Activated naive CD8-positive, alpha-beta T cell treated with anti-CD3 and anti-CD28 coated beads, Interleukin-2, amount 10 ng/mL, durations not matched to agents 7 days and 5 days (primary cell): Measurements from ENCODE around the gene OTOA. TPM values are rescaled to one million over a fixed set of nuclear protein-coding genes. Genes with fewer than 3 reads are reported as not detected.
"Not testable (repeated sequence)": the region's sequence is repeated elsewhere in the genome, so short reads cannot be mapped to it uniquely, and the experiment has no call there.

Source experiments
- ATAC-seq: fragments of 150-1000 bp; cut with Tn5 transposase; one replicate; pipeline ENCODE4 v1.10.0; 2021; ENCODE audit warnings: low read depth, moderate library complexity
- POLR2A ChIA-PET: fragments of 350-600 bp; sonication (Branson Sonifier 250); formaldehyde crosslinking; loops from one replicate; lab custom pipeline; 2021; ENCODE audit warnings: antibody characterized with exemption; lab: Charles Lee
- DNase-seq: peaks from one replicate; pipeline ENCODE4 v3.0.0; 2021
- H3K27ac Mint-ChIP-seq: one replicate; pipeline ENCODE4 v1.8.0; 2022; ENCODE audit warnings: mild to moderate bottlenecking, mixed read lengths
- H3K27me3 Mint-ChIP-seq: one replicate; pipeline ENCODE4 v1.8.0; 2022; ENCODE audit warnings: mild to moderate bottlenecking, moderate library complexity, mixed read lengths
- H3K36me3 Mint-ChIP-seq: one replicate; pipeline ENCODE4 v1.8.0; 2021; ENCODE audit warnings: mild to moderate bottlenecking, mixed read lengths
- H3K4me1 Mint-ChIP-seq: one replicate; pipeline ENCODE4 v1.8.0; 2021; ENCODE audit warnings: mixed read lengths
- H3K4me3 Mint-ChIP-seq: one replicate; pipeline ENCODE4 v1.8.0; 2022; ENCODE audit warnings: mild to moderate bottlenecking, moderate library complexity, mixed read lengths
- H3K9me3 Mint-ChIP-seq: one replicate; pipeline ENCODE4 v1.8.0; 2021; ENCODE audit warnings: mixed read lengths
- total RNA-seq, 2 experiments: library from RNA; stranded (reverse); gene quantifications; one replicate each; pipeline ENCODE4 v1.2.3, GENCODE V29; 2021

Gene OTOA
- total RNA-seq, 2 experiments from 2014 or later, result 0.14 to 0.17 TPM

GRCh38 chr16:21630866-21631265 is 32.9 kb upstream of the OTOA start:
- H3K27me3 Mint-ChIP-seq, ATAC-seq, POLR2A ChIA-PET, H3K9me3 Mint-ChIP-seq, H3K4me3 Mint-ChIP-seq, H3K27ac Mint-ChIP-seq, DNase-seq: not testable (repeated sequence)
- H3K36me3 Mint-ChIP-seq, result peaks cover 40% of the 10 kb centered on the region
- peaks cover 19% of the 10 kb centered on the region for H3K4me1 Mint-ChIP-seq

GRCh38 chr16:21631376-21631775 is 32.4 kb upstream of the OTOA start:
- Mint-ChIP-seq H3K36me3 (peaks cover 38% of the 10 kb centered on the region), H3K4me1 (peaks cover 14% of the 10 kb centered on the region)
- H3K9me3 Mint-ChIP-seq, POLR2A ChIA-PET, H3K27me3 Mint-ChIP-seq, ATAC-seq, DNase-seq, H3K4me3 Mint-ChIP-seq, H3K27ac Mint-ChIP-seq: not testable (repeated sequence)

- H3K4me1 Mint-ChIP-seq, ATAC-seq, H3K4me3 Mint-ChIP-seq, H3K27me3 Mint-ChIP-seq, POLR2A ChIA-PET, DNase-seq, H3K9me3 Mint-ChIP-seq, H3K27ac Mint-ChIP-seq: not testable (repeated sequence)
- peaks cover 33% of the 10 kb centered on the region for H3K36me3 Mint-ChIP-seq
Observed at GRCh38 chr16:21631951-21632575, 31.7 kb upstream of the OTOA start.

GRCh38 chr16:21634216-21634615 is 29.6 kb upstream of the OTOA start:
- Mint-ChIP-seq H3K4me3 (no peak overlapping the region), H3K27ac (no peak overlapping the region), H3K27me3 (no peaks in the 10 kb centered on the region), H3K4me1 (peaks cover 9% of the 10 kb centered on the region), H3K36me3 (peaks cover 16% of the 10 kb centered on the region), H3K9me3 (peaks cover 2% of the 10 kb centered on the region)
- ATAC-seq (no peak), DNase-seq (no peak)
- POLR2A ChIA-PET, result no interaction called here

- H3K4me1 Mint-ChIP-seq, result peaks cover 10% of the 10 kb centered on the region
- DNase-seq, ATAC-seq, H3K27me3 Mint-ChIP-seq, H3K4me3 Mint-ChIP-seq, POLR2A ChIA-PET, H3K36me3 Mint-ChIP-seq, H3K9me3 Mint-ChIP-seq, H3K27ac Mint-ChIP-seq: not testable (repeated sequence)
Observed at GRCh38 chr16:21635694-21636093, 28.1 kb upstream of the OTOA start.

- H3K27ac Mint-ChIP-seq, result no peak overlapping the region
- no peaks in the 10 kb centered on the region for H3K9me3 Mint-ChIP-seq
- peaks cover 12% of the 10 kb centered on the region for H3K4me1 Mint-ChIP-seq
- POLR2A ChIA-PET, result interaction anchor here (2.5 kb wide), 1 partner anchor 38 kb away, joined by 9 read pairs; the partner anchor contains the start of gene METTL9
- ATAC-seq (no peak), DNase-seq (no peak)
- H3K36me3 Mint-ChIP-seq, result peaks cover 10% of the 10 kb centered on the region
- H3K4me3 Mint-ChIP-seq, result no peak overlapping the region
- H3K27me3 Mint-ChIP-seq, result no peaks in the 10 kb centered on the region
Observed at GRCh38 chr16:21637032-21637968, 26.5 kb upstream of the OTOA start.

GRCh38 chr16:21638573-21638975 is 25.2 kb upstream of the OTOA start:
- Mint-ChIP-seq H3K36me3 (peaks cover 10% of the 10 kb centered on the region), H3K9me3 (no peaks in the 10 kb centered on the region), H3K4me3 (peak overlapping the region; percentile 35), H3K27ac (peak overlapping the region; percentile 84), H3K27me3 (no peaks in the 10 kb centered on the region), H3K4me1 (peaks cover 12% of the 10 kb centered on the region)
- ATAC-seq, result peak; percentile 64
- DNase-seq, result no peak
- POLR2A ChIA-PET, result interaction anchor here (1.3 to 2.5 kb wide), 2 partner anchors 40 to 52 kb away, joined by 3 to 9 read pairs; partner anchors contain the start of gene METTL9

GRCh38 chr16:21639493-21639892 is 24.3 kb upstream of the OTOA start:
- no peaks in the 10 kb centered on the region for H3K9me3 Mint-ChIP-seq
- H3K36me3 Mint-ChIP-seq, result peaks cover 8% of the 10 kb centered on the region
- no peak for ATAC-seq
- H3K27ac Mint-ChIP-seq, result no peak overlapping the region
- DNase-seq, result no peak
- POLR2A ChIA-PET, result interaction anchor here (1.3 to 2.5 kb wide), 2 partner anchors 41 to 52 kb away, joined by 3 to 9 read pairs; partner anchors contain the start of gene METTL9
- H3K4me1 Mint-ChIP-seq, result peaks cover 12% of the 10 kb centered on the region
- no peaks in the 10 kb centered on the region for H3K27me3 Mint-ChIP-seq
- no peak overlapping the region for H3K4me3 Mint-ChIP-seq

- no peak overlapping the region for H3K4me3 Mint-ChIP-seq
- H3K27ac Mint-ChIP-seq, result no peak overlapping the region
- peaks cover 35% of the 10 kb centered on the region for H3K4me1 Mint-ChIP-seq
- ATAC-seq (no peak), DNase-seq (no peak)
- POLR2A ChIA-PET, result interaction anchor here (0.7 to 1.9 kb wide), 2 partner anchors 21 to 43 kb away, joined by 3 to 4 read pairs; partner anchors contain the start of gene METTL9
- no peaks in the 10 kb centered on the region for H3K27me3 Mint-ChIP-seq
- H3K36me3 Mint-ChIP-seq, result no peaks in the 10 kb centered on the region
- H3K9me3 Mint-ChIP-seq, result no peaks in the 10 kb centered on the region
Observed at GRCh38 chr16:21641916-21642315, 21.9 kb upstream of the OTOA start.

- Mint-ChIP-seq H3K36me3 (no peaks in the 10 kb centered on the region), H3K4me3 (no peak overlapping the region), H3K9me3 (no peaks in the 10 kb centered on the region), H3K4me1 (peaks cover 42% of the 10 kb centered on the region), H3K27me3 (no peaks in the 10 kb centered on the region), H3K27ac (no peak overlapping the region)
- no peak for ATAC-seq
- POLR2A ChIA-PET, result no interaction called here
- no peak for DNase-seq
Observed at GRCh38 chr16:21642861-21643260, 20.9 kb upstream of the OTOA start.

GRCh38 chr16:21643785-21644184 is 20.0 kb upstream of the OTOA start:
- Mint-ChIP-seq H3K4me3 (no peak overlapping the region), H3K27ac (peak overlapping the region; percentile 16), H3K27me3 (no peaks in the 10 kb centered on the region), H3K4me1 (peaks cover 44% of the 10 kb centered on the region), H3K9me3 (no peaks in the 10 kb centered on the region), H3K36me3 (peaks cover 2% of the 10 kb centered on the region)
- POLR2A ChIA-PET, result interaction anchor here (3.2 kb wide), 1 partner anchor 45 kb away, joined by 13 read pairs; the partner anchor contains the start of gene METTL9
- ATAC-seq (no peak), DNase-seq (no peak)

GRCh38 chr16:21644674-21645073 is 19.1 kb upstream of the OTOA start:
- Mint-ChIP-seq H3K9me3 (no peaks in the 10 kb centered on the region), H3K27ac (peak overlapping the region; percentile 95), H3K4me1 (peaks cover 43% of the 10 kb centered on the region), H3K4me3 (peak overlapping the region; percentile 71), H3K36me3 (peaks cover 2% of the 10 kb centered on the region), H3K27me3 (no peaks in the 10 kb centered on the region)
- no peak for DNase-seq
- POLR2A ChIA-PET, result interaction anchor here (1.5 to 3.2 kb wide), 3 partner anchors 13 to 46 kb away, joined by 4 to 13 read pairs (median 5); partner anchors contain the start of gene METTL9
- no peak for ATAC-seq

GRCh38 chr16:21645261-21645721 is 18.5 kb upstream of the OTOA start:
- DNase-seq (peak; percentile 46), ATAC-seq (peak; percentile 43)
- POLR2A ChIA-PET, result interaction anchor here (0.6 to 3.2 kb wide), 4 partner anchors 9 to 46 kb away, joined by 3 to 13 read pairs (median 4); partner anchors contain the start of gene METTL9
- Mint-ChIP-seq H3K4me1 (peaks cover 43% of the 10 kb centered on the region), H3K36me3 (peaks cover 2% of the 10 kb centered on the region), H3K27ac (peak overlapping the region; percentile 95), H3K27me3 (no peaks in the 10 kb centered on the region), H3K4me3 (peak overlapping the region; percentile 71), H3K9me3 (no peaks in the 10 kb centered on the region)
